H1 (cell line): ENCODE measurements around the gene FAM240A.
A peak's percentile ranks its signal among the peaks of the same experiment; 100 is the strongest.

Source experiments
- CBX8 ChIP-seq: fragments of 300-800, 300-1000 bp; sonication (generic); IDR thresholded peaks from 2 replicates; pipeline ENCODE4 v1.7.1; 2016; ENCODE audit warnings: low read depth, low read length, borderline replicate concordance
- CTCF ChIP-seq, 3 experiments: IDR thresholded peaks; 1 replicate in 2 of 3; 2 replicates in 1 of 3; pipeline versions ENCODE4 v1.5.1 to v1.6.1; 2011; ENCODE audit warnings: low read length in 3 of 3, mild to moderate bottlenecking in 3 of 3, inconsistent platforms in 2 of 3, low read depth in 1 of 3, moderate library complexity in 1 of 3; ENCODE audit not compliant: insufficient read depth in 1 of 3; ENCODE audit errors: control extremely low read depth in 1 of 3
- HDAC2 ChIP-seq, 2 experiments: fragments of 300-600 bp in 1 of 2; sonication (generic) in 1 of 2; IDR thresholded peaks; 2 replicates each; pipeline ENCODE4 v1.6.1; 2011 to 2012; ENCODE audit warnings: low read depth in 2 of 2, low read length in 2 of 2, mild to moderate bottlenecking in 2 of 2, moderate library complexity in 2 of 2, borderline replicate concordance in 1 of 2, inconsistent platforms in 1 of 2
- POLR2AphosphoS5 ChIP-seq: IDR thresholded peaks from 2 replicates; pipeline ENCODE4 v1.6.1; 2011; ENCODE audit warnings: low read depth, low read length
- SRF ChIP-seq: IDR thresholded peaks from 2 replicates; pipeline ENCODE4 v1.6.1; 2011; ENCODE audit warnings: mild to moderate bottlenecking, low read depth, low read length, moderate library complexity

DNA sequence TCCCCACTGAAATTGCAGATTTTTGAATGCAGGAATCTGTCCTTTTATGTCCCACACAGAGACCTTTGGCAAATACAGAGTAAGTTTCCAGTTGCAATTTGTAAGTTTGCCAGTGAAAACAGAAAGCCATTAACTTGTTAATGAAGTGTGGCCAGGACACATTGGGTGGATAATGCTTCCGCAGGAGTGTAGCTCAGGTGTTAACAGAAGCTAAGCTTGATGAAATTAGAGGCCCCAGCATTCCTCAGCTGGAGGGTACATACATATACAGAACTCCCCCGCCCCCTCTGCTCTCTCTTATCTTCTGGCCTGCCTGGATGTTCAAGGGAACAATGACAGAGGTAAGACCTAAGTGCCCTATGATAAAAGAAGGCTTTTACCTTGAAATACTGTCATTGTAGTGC is 38.1 kb upstream of the FAM240A start:
- TF ChIP-seq HDAC2 (IDR thresholded peaks at IDR 0.05; ENCODE audit: borderline replicate concordance in 1 of 2, low read depth in 2 of 2, low read length in 2 of 2) (peak; percentile 73 to 80), SRF (no peak), CTCF (IDR thresholded peaks at IDR 0.05; ENCODE audit: control extremely low read depth in 1 of 3, insufficient read depth in 1 of 3, low read depth in 1 of 3, low read length in 3 of 3) (0 out of 4 replicates have a peak, but pooled peaks of 1 of the 3 experiments have one; percentile 5), POLR2AphosphoS5 (peak; percentile 42; the same call in 1 of the 2 replicates), CBX8 (no peak)
